ENCODE results near the gene ADAMTSL2.

ADAMTSL2 gene

GRCh38 chr9:133502112-133502511 is 32.4 kb upstream of the ADAMTSL2 start:
- DNase-seq = no peak

- no peak for DNase-seq
These were observed 29.2 kb upstream of the ADAMTSL2 start for GRCh38 chr9:133505186-133505830.

- DNase-seq = no peak
These were observed 28.4 kb upstream of the ADAMTSL2 start for GRCh38 chr9:133505901-133506652.

GRCh38 chr9:133506653-133507038 is 27.9 kb upstream of the ADAMTSL2 start:
- no peak for DNase-seq

GRCh38 chr9:133507246-133507965 is 27.1 kb upstream of the ADAMTSL2 start:
- DNase-seq = no peak

GRCh38 chr9:133508046-133508445 is 26.5 kb upstream of the ADAMTSL2 start:
- no peak for DNase-seq

- DNase-seq = no peak
These were observed 25.1 kb upstream of the ADAMTSL2 start for GRCh38 chr9:133509179-133510083.

- no peak for DNase-seq
These were observed 23.5 kb upstream of the ADAMTSL2 start for GRCh38 chr9:133510926-133511505.

- DNase-seq = no peak
These were observed 22.9 kb upstream of the ADAMTSL2 start for GRCh38 chr9:133511607-133512006.

GRCh38 chr9:133512253-133513213 is 22.0 kb upstream of the ADAMTSL2 start:
- no peak for DNase-seq

GRCh38 chr9:133513214-133514100 is 21.0 kb upstream of the ADAMTSL2 start:
- no peak for DNase-seq

GRCh38 chr9:133514460-133515239 is 19.9 kb upstream of the ADAMTSL2 start:
- no peak for DNase-seq

GRCh38 chr9:133515240-133515610 is 19.3 kb upstream of the ADAMTSL2 start:
- DNase-seq = no peak

GRCh38 chr9:133515615-133516255 is 18.8 kb upstream of the ADAMTSL2 start:
- DNase-seq = no peak

- DNase-seq = no peak
These were observed 18.1 kb upstream of the ADAMTSL2 start for GRCh38 chr9:133516256-133516960.

- DNase-seq = no peak
These were observed 17.5 kb upstream of the ADAMTSL2 start for GRCh38 chr9:133516961-133517350.

GRCh38 chr9:133517711-133518110 is 16.8 kb upstream of the ADAMTSL2 start:
- DNase-seq = no peak

GRCh38 chr9:133518200-133518599 is 16.3 kb upstream of the ADAMTSL2 start:
- no peak for DNase-seq

Data from right forelimb (tissue), 1 donor.